SU-DHL-6 (cell line): ENCODE results near the gene CAD.

Source experiments
- H2AFZ ChIP-seq: fragments of 200-600 bp; sonication (generic); 2 replicates; pipeline ENCODE4 v1.6.1; 2014; ENCODE audit warnings: low read depth, mild to moderate bottlenecking, moderate library complexity, mixed read lengths, antibody characterized with exemption, low read length; ENCODE audit not compliant: severe bottlenecking
- H3F3A ChIP-seq: fragments of 200-600 bp; shearing (Covaris generic); 2 replicates; pipeline ENCODE4 v1.6.0; 2016; ENCODE audit warnings: antibody characterized with exemption, mild to moderate bottlenecking; ENCODE audit not compliant: insufficient read depth
- H3K27ac ChIP-seq: fragments of 200-600 bp; sonication (generic); 2 replicates; pipeline ENCODE4 v1.5.1; 2016; ENCODE audit warnings: low read depth, mild to moderate bottlenecking, low read length, moderate library complexity, mixed read lengths
- H3K27me3 ChIP-seq: fragments of 200-600 bp; sonication (generic), shearing (Covaris generic); 2 replicates; pipeline ENCODE4 v1.6.0; 2014; ENCODE audit warnings: mild to moderate bottlenecking, low read length
- H3K36me3 ChIP-seq: fragments of 200-600 bp; sonication (generic); 2 replicates; pipeline ENCODE4 v1.6.1; 2014; ENCODE audit warnings: mild to moderate bottlenecking, low read length, mixed read lengths
- H3K4me2 ChIP-seq: fragments of 300-600, 200-600 bp; shearing (Covaris generic), sonication (generic); 2 replicates; pipeline ENCODE4 v1.6.0; 2014; ENCODE audit warnings: low read length, low read depth, mild to moderate bottlenecking; ENCODE audit not compliant: poor library complexity, severe bottlenecking
- H3K4me3 ChIP-seq: fragments of 200-600 bp; sonication (generic); 2 replicates; pipeline ENCODE4 v1.5.1; 2014; ENCODE audit warnings: antibody characterized with exemption, low read length, mild to moderate bottlenecking, mixed read lengths; ENCODE audit not compliant: insufficient read depth, poor library complexity, severe bottlenecking
- H3K79me2 ChIP-seq: fragments of 200-600 bp; sonication (generic); 2 replicates; pipeline ENCODE4 v1.6.1; 2014; ENCODE audit warnings: mild to moderate bottlenecking, low read length, moderate library complexity; ENCODE audit not compliant: insufficient read depth
- H3K9ac ChIP-seq: fragments of 200-600 bp; sonication (generic); 2 replicates; pipeline ENCODE4 v1.7.0; 2014; ENCODE audit warnings: mild to moderate bottlenecking, low read length
- H3K9me2 ChIP-seq: fragments of 200-600 bp; sonication (generic); replicated peaks from 2 replicates; pipeline ENCODE4 v1.6.1; 2014; ENCODE audit warnings: low read length; ENCODE audit not compliant: insufficient read depth
- H3K9me3 ChIP-seq: fragments of 200-600 bp; sonication (generic); 2 replicates; pipeline ENCODE4 v1.6.1; 2014; ENCODE audit warnings: low read length, mixed read lengths; ENCODE audit not compliant: insufficient read depth
- H4K20me1 ChIP-seq: fragments of 200-600 bp; sonication (generic); 2 replicates; pipeline ENCODE4 v1.6.1; 2014; ENCODE audit warnings: low read depth, mild to moderate bottlenecking, antibody characterized with exemption, low read length, moderate library complexity, mixed read lengths
- CTCF ChIP-seq: fragments of 200-600 bp; sonication (generic); IDR thresholded peaks from one replicate; pipeline ENCODE4 v1.5.1; 2017; ENCODE audit warnings: antibody characterized with exemption, mild to moderate bottlenecking, low read length, moderate library complexity; ENCODE audit not compliant: insufficient read depth, poor library complexity, severe bottlenecking
- EZH2phosphoT487 ChIP-seq: fragments of 200-600 bp; sonication (generic), shearing (Covaris generic); conservative IDR thresholded peaks from 2 replicates; pipeline ENCODE4 v1.6.1; 2018; ENCODE audit warnings: mild to moderate bottlenecking, antibody characterized with exemption, low read length, moderate library complexity, mixed read lengths

The CAD gene

GRCh38 chr2:27275211-27276150 is 58.3 kb downstream of the CAD start, which contains the start of gene DNAJC5G:
Gene DNAJC5G, plus strand, starts transcription at chr2:27275433. Its CDS starts 1,296 bp downstream, at chr2:27276729.
- Histone ChIP-seq H3K9me3 (no peaks in the 10 kb centered on the region), H3K4me3 (no peak within 1 kb of the TSS), H3F3A (no peaks in the 10 kb centered on the region), H3K79me2 (no peaks in the 10 kb centered on the region), H2AFZ (no peak within 1 kb of the TSS), H3K9ac (no peak within 1 kb of the TSS), H3K36me3 (no peaks in the 10 kb centered on the region), H3K4me2 (no peak within 1 kb of the TSS), H3K27me3 (no peaks in the 10 kb centered on the region), H3K27ac (no peak within 1 kb of the TSS), H3K9me2 (no peaks in the 10 kb centered on the region), H4K20me1 (no peaks in the 10 kb centered on the region)
- TF ChIP-seq EZH2phosphoT487 (no peak), CTCF (no peak)

GRCh38 chr2:27278010-27278409 is 60.8 kb downstream of the CAD start:
- Histone ChIP-seq H3K4me3 (no peak overlapping the region), H3K27ac (no peak overlapping the region), H3K9me2 (no peaks in the 10 kb centered on the region), H4K20me1 (no peaks in the 10 kb centered on the region), H3K9me3 (no peaks in the 10 kb centered on the region), H3K9ac (no peak overlapping the region), H3K36me3 (no peaks in the 10 kb centered on the region), H3K27me3 (no peaks in the 10 kb centered on the region), H3K79me2 (no peaks in the 10 kb centered on the region), H3K4me2 (no peak overlapping the region), H2AFZ (no peak overlapping the region), H3F3A (no peaks in the 10 kb centered on the region)
- TF ChIP-seq EZH2phosphoT487 (no peak), CTCF (no peak)

DNA sequence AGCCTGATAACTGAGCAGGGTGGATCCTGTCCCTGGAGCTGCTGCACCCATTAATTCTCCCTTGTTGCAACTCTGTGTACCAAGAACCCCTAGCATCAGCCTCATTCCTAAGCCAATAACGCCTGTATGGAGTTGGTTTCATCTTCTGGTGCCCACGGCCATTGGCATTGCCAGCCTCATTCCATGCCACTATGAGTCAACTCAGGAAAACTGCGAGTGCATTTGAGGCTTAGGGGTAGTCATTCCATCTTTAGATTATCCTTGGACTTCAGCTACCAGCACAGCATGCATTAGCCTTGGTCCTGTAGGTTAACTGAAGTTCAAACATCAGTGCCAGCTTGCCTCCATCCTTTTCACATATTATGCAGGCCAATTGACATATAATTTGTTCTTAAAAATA is 63.7 kb downstream of the CAD start:
- Histone ChIP-seq H2AFZ (no peak overlapping the region), H3F3A (no peaks in the 10 kb centered on the region), H3K9me2 (no peaks in the 10 kb centered on the region), H3K9ac (no peak overlapping the region), H3K36me3 (no peaks in the 10 kb centered on the region), H3K27ac (no peak overlapping the region), H3K27me3 (no peaks in the 10 kb centered on the region), H4K20me1 (no peaks in the 10 kb centered on the region), H3K79me2 (no peaks in the 10 kb centered on the region), H3K4me2 (no peak overlapping the region), H3K9me3 (no peaks in the 10 kb centered on the region), H3K4me3 (no peak overlapping the region)
- no peak for TF ChIP-seq CTCF
